HG03354 (cell line): ENCODE results near the gene OPN1SW.
A peak's percentile ranks its signal among the peaks of the same experiment; 100 is the strongest.

Source experiments
- ATAC-seq: cut with Tn5 transposase; IDR thresholded peaks from one replicate; pipeline ENCODE4 v1.9.1; 2021; ENCODE audit warnings: mild to moderate bottlenecking; ENCODE audit not compliant: unreplicated experiment, poor library complexity, severe bottlenecking

OPN1SW gene

GRCh38 chr7:128770233-128770632 lies 5.4 kb downstream of the OPN1SW start:
- ATAC-seq, result no peak

- ATAC-seq, result no peak
These were observed 8.0 kb downstream of the OPN1SW start for GRCh38 chr7:128767475-128768110.

GRCh38 chr7:128763541-128763940 lies 12.1 kb downstream of the OPN1SW start:
- no peak for ATAC-seq

- no peak for ATAC-seq
These were observed 16.4 kb downstream of the OPN1SW start for GRCh38 chr7:128759242-128759641.

GRCh38 chr7:128758553-128758952 lies 17.0 kb downstream of the OPN1SW start:
- ATAC-seq, result no peak

- no peak for ATAC-seq
These were observed 18.4 kb downstream of the OPN1SW start for GRCh38 chr7:128757203-128757602.

- no peak for ATAC-seq
These were observed 19.6 kb downstream of the OPN1SW start for GRCh38 chr7:128755819-128756476.

- ATAC-seq, result no peak
These were observed 20.3 kb downstream of the OPN1SW start for GRCh38 chr7:128755075-128755818.

GRCh38 chr7:128752251-128752650 lies 23.3 kb downstream of the OPN1SW start:
- no peak for ATAC-seq

GRCh38 chr7:128747327-128748079 lies 28.1 kb downstream of the OPN1SW start:
- ATAC-seq, result no peak

GRCh38 chr7:128745706-128746105 lies 29.9 kb downstream of the OPN1SW start:
- no peak for ATAC-seq

- ATAC-seq, result no peak
These were observed 31.2 kb downstream of the OPN1SW start for GRCh38 chr7:128744366-128744905.

- ATAC-seq, result no peak
These were observed 32.4 kb downstream of the OPN1SW start for GRCh38 chr7:128743112-128743772.

- ATAC-seq, result no peak
These were observed 33.4 kb downstream of the OPN1SW start for GRCh38 chr7:128742206-128742605.

GRCh38 chr7:128741491-128741890 lies 34.1 kb downstream of the OPN1SW start:
- ATAC-seq, result no peak

- ATAC-seq, result no peak
These were observed 34.6 kb downstream of the OPN1SW start for GRCh38 chr7:128740996-128741395.

GRCh38 chr7:128739990-128740682 lies 35.5 kb downstream of the OPN1SW start:
- no peak for ATAC-seq

GRCh38 chr7:128739048-128739962 lies 36.3 kb downstream of the OPN1SW start, which contains the start of gene CALU:
Gene CALU, plus strand, starts transcription at chr7:128739359. Its CDS starts 9,225 bp downstream, at chr7:128748584.
- peak; percentile 99 for ATAC-seq
